HG03280 (cell line): ENCODE measurements around the gene FAM124B.

Experiments
- ATAC-seq: cut with Tn5 transposase; IDR thresholded peaks from one replicate; pipeline ENCODE4 v1.9.1; 2021; ENCODE audit warnings: mild to moderate bottlenecking, moderate library complexity; ENCODE audit not compliant: unreplicated experiment

The FAM124B gene

DNA sequence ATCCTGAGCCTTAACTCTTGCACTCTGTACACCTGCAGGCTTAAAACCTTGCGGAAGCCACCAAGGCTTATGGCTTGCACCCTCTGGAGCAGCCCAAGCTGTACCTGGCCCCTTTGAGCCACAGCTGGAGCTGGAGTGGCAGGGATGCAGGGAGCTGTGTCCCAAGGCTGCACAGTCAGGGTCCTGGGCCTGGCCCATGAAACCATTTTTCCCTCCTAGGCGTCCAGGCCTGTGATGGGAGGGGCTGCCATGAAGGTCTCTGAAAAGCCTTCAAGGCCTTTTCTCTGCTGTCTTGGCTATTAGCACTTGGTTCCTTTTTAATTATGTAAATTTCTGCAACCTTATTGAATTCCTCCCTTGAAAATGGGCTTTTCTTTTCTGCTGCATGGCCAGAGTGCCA, 56.4 kb downstream of the FAM124B start:
- no peak for ATAC-seq

GRCh38 chr2:224343226-224343625, 58.7 kb downstream of the FAM124B start:
- no peak for ATAC-seq

- no peak for ATAC-seq
Measured at GRCh38 chr2:224335991-224336390, 65.9 kb downstream of the FAM124B start.

DNA sequence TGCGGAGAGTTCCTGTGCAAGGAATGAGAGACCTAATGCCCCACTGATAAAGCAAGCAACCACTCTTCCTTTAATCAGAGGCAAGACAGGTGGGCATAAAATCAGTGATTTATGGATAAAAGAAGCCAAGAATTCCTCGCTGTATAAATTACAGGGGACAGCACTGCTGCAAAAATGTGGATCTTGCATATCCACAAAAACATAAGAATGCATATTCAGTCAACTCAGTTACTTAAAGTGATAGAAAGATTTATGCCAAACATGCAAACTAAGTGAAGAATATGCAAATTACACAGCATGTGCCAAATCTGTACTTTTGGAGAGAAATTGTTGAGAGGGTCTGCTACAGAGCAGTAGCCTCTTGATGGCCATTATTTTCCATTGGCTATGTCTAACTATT, 67.2 kb downstream of the FAM124B start:
- no peak for ATAC-seq

GRCh38 chr2:224333726-224334482, 68.0 kb downstream of the FAM124B start:
- ATAC-seq, result no peak

GRCh38 chr2:224331698-224332097, 70.2 kb downstream of the FAM124B start:
- no peak for ATAC-seq

DNA sequence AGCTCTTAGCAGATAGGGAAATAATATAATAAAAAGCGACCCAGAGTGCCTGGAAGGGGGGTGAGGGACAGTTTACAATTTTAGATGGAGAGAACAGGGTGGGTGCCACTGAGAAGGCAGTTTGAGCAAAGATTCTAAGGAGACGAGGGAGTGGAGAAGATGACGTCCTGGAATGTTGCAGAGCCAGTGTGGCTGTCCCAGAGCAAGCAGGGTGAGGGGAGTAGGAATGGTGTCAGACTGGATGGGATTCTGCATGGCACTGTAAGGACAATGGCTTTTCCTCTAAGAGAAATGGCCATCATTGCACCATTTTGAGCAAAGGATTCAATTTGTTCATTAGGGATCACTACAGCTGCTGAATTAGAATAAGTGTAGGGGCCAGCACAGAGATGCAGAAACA, 73.1 kb downstream of the FAM124B start:
- no peak for ATAC-seq
